CD14-positive monocyte (primary cell): ENCODE data around the gene MED28. TPM values are rescaled to one million over a fixed set of nuclear protein-coding genes. Genes with fewer than 3 reads are reported as not detected.

ENCODE experiments used
- DNase-seq, 3 donors: peaks; one replicate each; pipeline ENCODE4 v3.0.0-alpha.2; 2011 to 2022
- H2AFZ ChIP-seq: 2 replicates; pipeline ENCODE4 v1.6.0; 2012; ENCODE audit warnings: mild to moderate bottlenecking, low read depth, low read length, inconsistent platforms; ENCODE audit not compliant: insufficient read depth, poor library complexity, severe bottlenecking
- H3K27ac ChIP-seq, 2 donors: 1 replicate in 1 of 2; 2 replicates in 1 of 2; pipeline ENCODE4 v1.5.1; 2012 to 2013; ENCODE audit warnings: low read length in 2 of 2, control low read depth in 1 of 2, inconsistent platforms in 1 of 2, low read depth in 1 of 2, mild to moderate bottlenecking in 1 of 2
- H3K27me3 ChIP-seq, 2 donors: one replicate each; pipeline versions ENCODE4 v1.6.0 to v1.6.1; 2011 to 2013; ENCODE audit warnings: low read length in 2 of 2; ENCODE audit not compliant: control insufficient read depth in 2 of 2, insufficient read depth in 2 of 2
- H3K36me3 ChIP-seq, 2 donors: replicated peaks in 1 of 2; 1 replicate in 1 of 2; 2 replicates in 1 of 2; pipeline versions ENCODE4 v1.5.1 to v1.6.1; 2012 to 2013; ENCODE audit warnings: low read length in 2 of 2, control low read depth in 1 of 2, inconsistent platforms in 1 of 2, mild to moderate bottlenecking in 1 of 2; ENCODE audit not compliant: insufficient read depth in 2 of 2, control insufficient read depth in 1 of 2
- H3K4me1 ChIP-seq, 2 donors: 1 replicate in 1 of 2; 2 replicates in 1 of 2; pipeline versions ENCODE4 v1.5.1 to v1.6.1; 2012 to 2013; ENCODE audit warnings: low read length in 2 of 2, control low read depth in 1 of 2, inconsistent platforms in 1 of 2, mild to moderate bottlenecking in 1 of 2, moderate library complexity in 1 of 2; ENCODE audit not compliant: insufficient read depth in 2 of 2, control insufficient read depth in 1 of 2
- H3K4me2 ChIP-seq: replicated peaks from 2 replicates; pipeline ENCODE3; 2012; ENCODE audit warnings: low read length, moderate library complexity, mild to moderate bottlenecking; ENCODE audit not compliant: poor library complexity, severe bottlenecking; ENCODE audit errors: extremely low read depth
- H3K4me3 ChIP-seq, 3 experiments: fragments of 200-600 bp in 1 of 3; sonication (generic) in 1 of 3; replicated peaks in 1 of 3; 1 replicate in 2 of 3; 2 replicates in 1 of 3; pipeline ENCODE4 v1.5.1; 2011 to 2013; ENCODE audit warnings: low read length in 3 of 3, mild to moderate bottlenecking in 3 of 3, control low read depth in 2 of 3, low read depth in 2 of 3, inconsistent platforms in 1 of 3, moderate library complexity in 1 of 3
- H3K79me2 ChIP-seq: 2 replicates; pipeline ENCODE4 v1.6.0; 2012; ENCODE audit warnings: mild to moderate bottlenecking, control low read depth, inconsistent platforms, low read length, moderate library complexity; ENCODE audit not compliant: insufficient read depth
- H3K9ac ChIP-seq: 2 replicates; pipeline ENCODE4 v1.6.0; 2017; ENCODE audit warnings: low read length, mild to moderate bottlenecking; ENCODE audit not compliant: insufficient read depth, poor library complexity, severe bottlenecking
- H3K9me3 ChIP-seq, 2 donors: replicated peaks in 1 of 2; 1 replicate in 1 of 2; 2 replicates in 1 of 2; pipeline versions ENCODE4 v1.5.1 to v1.6.1; 2012 to 2013; ENCODE audit warnings: low read length in 2 of 2, control low read depth in 1 of 2; ENCODE audit not compliant: control insufficient read depth in 1 of 2, insufficient read depth in 1 of 2
- H4K20me1 ChIP-seq: 2 replicates; pipeline ENCODE4 v1.6.0; 2012; ENCODE audit warnings: mild to moderate bottlenecking, low read length, control low read depth, moderate library complexity; ENCODE audit not compliant: insufficient read depth
- H3K27ac Mint-ChIP-seq, 7 donors: one replicate each; pipeline ENCODE4 v1.8.0; 2020; ENCODE audit warnings: mild to moderate bottlenecking in 7 of 7, mixed read lengths in 7 of 7, moderate library complexity in 6 of 7, inconsistent platforms in 2 of 7
- H3K27me3 Mint-ChIP-seq, 3 donors: one replicate each; pipeline ENCODE4 v1.8.0; 2021 to 2022; ENCODE audit warnings: low read depth in 3 of 3, mild to moderate bottlenecking in 3 of 3, mixed read lengths in 3 of 3, moderate library complexity in 3 of 3, inconsistent platforms in 1 of 3
- H3K36me3 Mint-ChIP-seq, 2 donors: one replicate each; pipeline ENCODE4 v1.8.0; 2020; ENCODE audit warnings: mixed read lengths in 2 of 2, inconsistent platforms in 1 of 2, mild to moderate bottlenecking in 1 of 2
- H3K4me1 Mint-ChIP-seq: one replicate; pipeline ENCODE4 v1.8.0; 2020; ENCODE audit warnings: mild to moderate bottlenecking, mixed read lengths
- H3K4me3 Mint-ChIP-seq, 2 donors: one replicate each; pipeline ENCODE4 v1.8.0; 2020; ENCODE audit warnings: mild to moderate bottlenecking in 2 of 2, mixed read lengths in 2 of 2, moderate library complexity in 1 of 2
- H3K9me3 Mint-ChIP-seq, 7 donors: one replicate each; pipeline ENCODE4 v1.8.0; 2020 to 2022; ENCODE audit warnings: mixed read lengths in 7 of 7, mild to moderate bottlenecking in 6 of 7, moderate library complexity in 6 of 7, inconsistent platforms in 2 of 7
- CTCF ChIP-seq: fragments of 200-600 bp; IDR thresholded peaks from one replicate; pipeline ENCODE4 v1.8.0; 2022; ENCODE audit warnings: antibody characterized with exemption, mild to moderate bottlenecking
- WGBS: methylation state at CpG from one replicate; pipeline ENCODE4 v1.1.5; 2013; ENCODE audit warnings: missing lambda C conversion rate; ENCODE audit not compliant: insufficient coverage; 5-methylcytosine and 5-hydroxymethylcytosine counted together
- intact Hi-C, 2 donors: fragments of 100-400 bp; cut with micrococcal nuclease; formaldehyde crosslinking; loops; one replicate each; pipeline versions ENCODE4 v1.15.0 to v1.15.1; 2023
- polyA plus RNA-seq, 3 donors: library from polyadenylated mRNA; depleted of rRNA in 1 of 3; unstranded in 2 of 3; stranded (reverse) in 1 of 3; fragments of 300-500 nt in 2 of 3; fragments of >200 nt in 1 of 3; fragmentation: Illumina TruSeq in 2 of 3; gene quantifications; 1 replicate in 2 of 3; 2 replicates in 1 of 3; pipeline ENCODE4 v1.2.3, GENCODE V29; 2012 to 2021

The MED28 gene
- polyA plus RNA-seq, 3 donors = 8.6 to 46.4 (median 43.5) TPM

- no peak overlapping the region for H2AFZ ChIP-seq
- no peak for TF ChIP-seq CTCF
- no peak for DNase-seq
- H3K4me3 ChIP-seq = no peak overlapping the region
- peaks cover 30% of the 10 kb centered on the region for H3K79me2 ChIP-seq
- H3K9me3 ChIP-seq = no peaks in the 10 kb centered on the region
- H3K4me2 ChIP-seq = no peak overlapping the region
- peaks cover 97 to 100% of the 10 kb centered on the region in 2 donors for H3K36me3 ChIP-seq
- whole genome bisulfite sequencing = no CpG with 5 or more reads among the region's 2 CpGs
- Mint-ChIP-seq H3K27me3 (peaks cover 0 to 1% (median 0%) of the 10 kb centered on the region in 3 donors), H3K9me3 (no peaks in the 10 kb centered on the region), H3K27ac (peak overlapping the region in 1 of 7 donors; percentile 52), H3K36me3 (peaks cover 91 to 100% of the 10 kb centered on the region in 2 donors), H3K4me3 (no peak overlapping the region), H3K4me1 (peaks cover 2% of the 10 kb centered on the region)
- intact Hi-C loops = no loop called here
- H3K27ac ChIP-seq = no peak overlapping the region
- no peak overlapping the region for H3K9ac ChIP-seq
- no peaks in the 10 kb centered on the region for H3K4me1 ChIP-seq
- H4K20me1 ChIP-seq = peaks cover 100% of the 10 kb centered on the region
- no peaks in the 10 kb centered on the region for H3K27me3 ChIP-seq
Measured at GRCh38 chr4:17624821-17625220, 10.4 kb downstream of the MED28 start.

- no peak overlapping the region for H3K4me3 Mint-ChIP-seq
- Histone ChIP-seq H3K79me2 (peaks cover 27% of the 10 kb centered on the region), H3K36me3 (peaks cover 91 to 100% of the 10 kb centered on the region in 2 donors), H2AFZ (no peak overlapping the region), H3K27me3 (no peaks in the 10 kb centered on the region), H3K9me3 (no peaks in the 10 kb centered on the region), H3K9ac (no peak overlapping the region), H3K27ac (no peak overlapping the region), H3K4me3 (no peak overlapping the region), H3K4me2 (no peak overlapping the region), H3K4me1 (no peaks in the 10 kb centered on the region), H4K20me1 (peaks cover 89% of the 10 kb centered on the region)
- peak overlapping the region in 1 of 7 donors; percentile 6 for H3K27ac Mint-ChIP-seq
- no peaks in the 10 kb centered on the region for H3K9me3 Mint-ChIP-seq
- TF ChIP-seq CTCF = no peak
- H3K36me3 Mint-ChIP-seq = peaks cover 87 to 98% of the 10 kb centered on the region in 2 donors
- no peak for DNase-seq
- peaks cover 5% of the 10 kb centered on the region for H3K4me1 Mint-ChIP-seq
- peaks cover 0 to 1% (median 0%) of the 10 kb centered on the region in 3 donors for H3K27me3 Mint-ChIP-seq
- WGBS = 93% methylated on average over 2 of the region's 4 CpGs
- intact Hi-C loops = no loop called here
Measured at GRCh38 chr4:17630228-17630627, 15.8 kb downstream of the MED28 start.
